Astrocyte (in vitro differentiated cells and primary cell): ENCODE data around the gene ACTG1.

Source experiments
- EZH2 ChIP-seq: IDR thresholded peaks from 2 replicates; pipeline ENCODE4 v1.6.1; 2012; ENCODE audit warnings: mild to moderate bottlenecking, low read length, inconsistent platforms; ENCODE audit not compliant: insufficient read depth
- TF ChIP-seq, protein P1 (sequence below): IDR thresholded peaks from 2 replicates; pipeline ENCODE4 v1.5.1; 2011; ENCODE audit warnings: low read depth, mild to moderate bottlenecking, inconsistent platforms, low read length, moderate library complexity; ENCODE audit not compliant: insufficient read depth

DNA sequence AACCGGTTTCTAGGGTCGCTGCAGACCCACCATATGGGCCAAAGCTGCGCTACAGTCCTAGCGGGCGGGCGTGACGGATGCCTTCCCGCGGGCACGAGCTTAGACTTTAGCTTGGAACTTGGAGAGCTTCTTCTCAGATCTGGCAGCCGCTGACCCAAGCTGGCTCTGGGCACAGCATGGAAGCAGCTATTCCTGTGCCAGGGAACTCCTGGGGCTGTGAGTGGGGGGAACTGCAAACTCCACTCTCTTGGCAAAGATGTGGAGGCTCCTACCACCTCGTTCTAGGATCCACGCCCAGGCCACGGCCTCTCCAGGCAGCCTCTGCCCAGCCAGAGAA, 30.7 kb upstream of the ACTG1 start:
- TF ChIP-seq, protein P1, sequence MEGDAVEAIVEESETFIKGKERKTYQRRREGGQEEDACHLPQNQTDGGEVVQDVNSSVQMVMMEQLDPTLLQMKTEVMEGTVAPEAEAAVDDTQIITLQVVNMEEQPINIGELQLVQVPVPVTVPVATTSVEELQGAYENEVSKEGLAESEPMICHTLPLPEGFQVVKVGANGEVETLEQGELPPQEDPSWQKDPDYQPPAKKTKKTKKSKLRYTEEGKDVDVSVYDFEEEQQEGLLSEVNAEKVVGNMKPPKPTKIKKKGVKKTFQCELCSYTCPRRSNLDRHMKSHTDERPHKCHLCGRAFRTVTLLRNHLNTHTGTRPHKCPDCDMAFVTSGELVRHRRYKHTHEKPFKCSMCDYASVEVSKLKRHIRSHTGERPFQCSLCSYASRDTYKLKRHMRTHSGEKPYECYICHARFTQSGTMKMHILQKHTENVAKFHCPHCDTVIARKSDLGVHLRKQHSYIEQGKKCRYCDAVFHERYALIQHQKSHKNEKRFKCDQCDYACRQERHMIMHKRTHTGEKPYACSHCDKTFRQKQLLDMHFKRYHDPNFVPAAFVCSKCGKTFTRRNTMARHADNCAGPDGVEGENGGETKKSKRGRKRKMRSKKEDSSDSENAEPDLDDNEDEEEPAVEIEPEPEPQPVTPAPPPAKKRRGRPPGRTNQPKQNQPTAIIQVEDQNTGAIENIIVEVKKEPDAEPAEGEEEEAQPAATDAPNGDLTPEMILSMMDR = no peak
- no peak for TF ChIP-seq EZH2
